WTC11 (cell line): ENCODE data around the gene NHSL2.
"Not testable (repeated sequence)": the region's sequence is repeated elsewhere in the genome, so short reads cannot be mapped to it uniquely, and the experiment has no call there.

Source experiments
- FOXP4 ChIP-seq: sonication (generic); formaldehyde crosslinking; IDR thresholded peaks from 2 replicates; pipeline ENCODE4 v1.8.0; 2022; ENCODE audit warnings: mild to moderate bottlenecking, missing genetic modification reagents
- JUN ChIP-seq: sonication (generic); formaldehyde crosslinking; IDR thresholded peaks from 2 replicates; pipeline ENCODE4 v1.8.0; 2023; ENCODE audit warnings: mild to moderate bottlenecking, missing genetic modification reagents
- NFE2L1 ChIP-seq: sonication (generic); formaldehyde crosslinking; IDR thresholded peaks from 2 replicates; pipeline ENCODE4 v1.8.1; 2023; ENCODE audit warnings: missing genetic modification reagents
- TF ChIP-seq, protein P1 (sequence below): sonication (generic); formaldehyde crosslinking; IDR thresholded peaks from 2 replicates; pipeline ENCODE4 v1.8.1; 2022; ENCODE audit warnings: low read depth, missing genetic modification reagents, borderline replicate concordance
- TF ChIP-seq, protein P2 (sequence below): sonication (generic); formaldehyde crosslinking; IDR thresholded peaks from 2 replicates; pipeline ENCODE4 v1.8.1; 2023; ENCODE audit warnings: mild to moderate bottlenecking, missing genetic modification reagents
- TF ChIP-seq, protein P3 (sequence below): fragments of 200-600 bp; IDR thresholded peaks from 2 replicates; pipeline ENCODE4 v1.8.0; 2022; ENCODE audit warnings: antibody characterized with exemption

- not testable (repeated sequence) for TF ChIP-seq FOXP4, NFE2L1, JUN (CRISPR knock-in tag)
- TF ChIP-seq, protein P1, sequence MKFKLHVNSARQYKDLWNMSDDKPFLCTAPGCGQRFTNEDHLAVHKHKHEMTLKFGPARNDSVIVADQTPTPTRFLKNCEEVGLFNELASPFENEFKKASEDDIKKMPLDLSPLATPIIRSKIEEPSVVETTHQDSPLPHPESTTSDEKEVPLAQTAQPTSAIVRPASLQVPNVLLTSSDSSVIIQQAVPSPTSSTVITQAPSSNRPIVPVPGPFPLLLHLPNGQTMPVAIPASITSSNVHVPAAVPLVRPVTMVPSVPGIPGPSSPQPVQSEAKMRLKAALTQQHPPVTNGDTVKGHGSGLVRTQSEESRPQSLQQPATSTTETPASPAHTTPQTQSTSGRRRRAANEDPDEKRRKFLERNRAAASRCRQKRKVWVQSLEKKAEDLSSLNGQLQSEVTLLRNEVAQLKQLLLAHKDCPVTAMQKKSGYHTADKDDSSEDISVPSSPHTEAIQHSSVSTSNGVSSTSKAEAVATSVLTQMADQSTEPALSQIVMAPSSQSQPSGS (CRISPR knock-in tag), result not testable (repeated sequence)
- TF ChIP-seq, protein P2, sequence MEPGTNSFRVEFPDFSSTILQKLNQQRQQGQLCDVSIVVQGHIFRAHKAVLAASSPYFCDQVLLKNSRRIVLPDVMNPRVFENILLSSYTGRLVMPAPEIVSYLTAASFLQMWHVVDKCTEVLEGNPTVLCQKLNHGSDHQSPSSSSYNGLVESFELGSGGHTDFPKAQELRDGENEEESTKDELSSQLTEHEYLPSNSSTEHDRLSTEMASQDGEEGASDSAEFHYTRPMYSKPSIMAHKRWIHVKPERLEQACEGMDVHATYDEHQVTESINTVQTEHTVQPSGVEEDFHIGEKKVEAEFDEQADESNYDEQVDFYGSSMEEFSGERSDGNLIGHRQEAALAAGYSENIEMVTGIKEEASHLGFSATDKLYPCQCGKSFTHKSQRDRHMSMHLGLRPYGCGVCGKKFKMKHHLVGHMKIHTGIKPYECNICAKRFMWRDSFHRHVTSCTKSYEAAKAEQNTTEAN (CRISPR knock-in tag), result not testable (repeated sequence)
- TF ChIP-seq, protein P3, sequence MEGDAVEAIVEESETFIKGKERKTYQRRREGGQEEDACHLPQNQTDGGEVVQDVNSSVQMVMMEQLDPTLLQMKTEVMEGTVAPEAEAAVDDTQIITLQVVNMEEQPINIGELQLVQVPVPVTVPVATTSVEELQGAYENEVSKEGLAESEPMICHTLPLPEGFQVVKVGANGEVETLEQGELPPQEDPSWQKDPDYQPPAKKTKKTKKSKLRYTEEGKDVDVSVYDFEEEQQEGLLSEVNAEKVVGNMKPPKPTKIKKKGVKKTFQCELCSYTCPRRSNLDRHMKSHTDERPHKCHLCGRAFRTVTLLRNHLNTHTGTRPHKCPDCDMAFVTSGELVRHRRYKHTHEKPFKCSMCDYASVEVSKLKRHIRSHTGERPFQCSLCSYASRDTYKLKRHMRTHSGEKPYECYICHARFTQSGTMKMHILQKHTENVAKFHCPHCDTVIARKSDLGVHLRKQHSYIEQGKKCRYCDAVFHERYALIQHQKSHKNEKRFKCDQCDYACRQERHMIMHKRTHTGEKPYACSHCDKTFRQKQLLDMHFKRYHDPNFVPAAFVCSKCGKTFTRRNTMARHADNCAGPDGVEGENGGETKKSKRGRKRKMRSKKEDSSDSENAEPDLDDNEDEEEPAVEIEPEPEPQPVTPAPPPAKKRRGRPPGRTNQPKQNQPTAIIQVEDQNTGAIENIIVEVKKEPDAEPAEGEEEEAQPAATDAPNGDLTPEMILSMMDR, result not testable (repeated sequence)
These were observed 147.7 kb downstream of the NHSL2 start for GRCh38 chrX:72058346-72058745.
